ENCODE data around the gene MTCL3.

Gene MTCL3

DNA sequence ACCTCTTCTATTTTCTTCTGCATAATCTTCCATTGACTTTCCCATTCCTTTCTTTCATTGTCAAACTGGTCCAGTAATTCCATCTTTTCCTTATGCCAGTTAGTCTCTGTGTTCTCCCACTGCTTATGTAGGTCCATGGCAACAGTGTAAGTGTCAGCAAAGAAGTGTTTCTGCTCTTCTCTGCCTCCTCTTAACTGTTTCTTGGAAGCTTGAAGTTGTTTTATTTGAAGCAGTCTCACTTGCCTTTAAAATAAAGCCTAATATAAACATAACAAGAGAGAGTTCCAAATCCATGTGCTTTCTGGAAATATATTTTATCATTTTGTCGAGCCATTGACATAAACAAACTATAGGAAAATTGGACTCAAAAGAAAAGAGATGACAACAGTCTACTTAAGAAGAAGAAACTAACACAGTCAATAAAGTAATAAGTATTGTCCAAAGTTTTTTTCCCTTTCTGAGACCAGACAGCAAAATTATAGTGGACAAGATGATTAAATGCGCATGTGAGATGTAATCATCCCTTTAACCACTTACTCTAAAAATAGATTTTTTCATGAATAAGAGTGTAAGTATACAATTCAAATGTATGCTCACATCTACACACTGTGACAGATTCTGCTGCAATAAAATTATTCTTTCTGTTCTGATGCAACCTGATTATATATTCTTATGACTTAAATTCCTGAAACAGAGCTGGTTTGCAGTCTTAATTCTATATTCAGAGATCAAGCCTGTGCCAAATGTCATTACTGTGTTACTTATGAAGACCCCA is 65.1 kb downstream of the MTCL3 start:
- TF ChIP-seq, protein P1, sequence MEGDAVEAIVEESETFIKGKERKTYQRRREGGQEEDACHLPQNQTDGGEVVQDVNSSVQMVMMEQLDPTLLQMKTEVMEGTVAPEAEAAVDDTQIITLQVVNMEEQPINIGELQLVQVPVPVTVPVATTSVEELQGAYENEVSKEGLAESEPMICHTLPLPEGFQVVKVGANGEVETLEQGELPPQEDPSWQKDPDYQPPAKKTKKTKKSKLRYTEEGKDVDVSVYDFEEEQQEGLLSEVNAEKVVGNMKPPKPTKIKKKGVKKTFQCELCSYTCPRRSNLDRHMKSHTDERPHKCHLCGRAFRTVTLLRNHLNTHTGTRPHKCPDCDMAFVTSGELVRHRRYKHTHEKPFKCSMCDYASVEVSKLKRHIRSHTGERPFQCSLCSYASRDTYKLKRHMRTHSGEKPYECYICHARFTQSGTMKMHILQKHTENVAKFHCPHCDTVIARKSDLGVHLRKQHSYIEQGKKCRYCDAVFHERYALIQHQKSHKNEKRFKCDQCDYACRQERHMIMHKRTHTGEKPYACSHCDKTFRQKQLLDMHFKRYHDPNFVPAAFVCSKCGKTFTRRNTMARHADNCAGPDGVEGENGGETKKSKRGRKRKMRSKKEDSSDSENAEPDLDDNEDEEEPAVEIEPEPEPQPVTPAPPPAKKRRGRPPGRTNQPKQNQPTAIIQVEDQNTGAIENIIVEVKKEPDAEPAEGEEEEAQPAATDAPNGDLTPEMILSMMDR (IDR thresholded peaks at IDR 0.05; ENCODE audit: insufficient read depth, low read length, severe bottlenecking), result no peak
- FAIRE-seq (no peak), DNase-seq (ENCODE audit: low read depth) (no peak)
- Histone ChIP-seq H3K4me3 (ENCODE audit: low read depth, low read length) (no peak overlapping the region), H3K27me3 (ENCODE audit: control insufficient read depth, insufficient read depth, low read length) (no peaks in the 10 kb centered on the region), H3K36me3 (ENCODE audit: control insufficient read depth, insufficient read depth, low read length) (no peaks in the 10 kb centered on the region)

DNA sequence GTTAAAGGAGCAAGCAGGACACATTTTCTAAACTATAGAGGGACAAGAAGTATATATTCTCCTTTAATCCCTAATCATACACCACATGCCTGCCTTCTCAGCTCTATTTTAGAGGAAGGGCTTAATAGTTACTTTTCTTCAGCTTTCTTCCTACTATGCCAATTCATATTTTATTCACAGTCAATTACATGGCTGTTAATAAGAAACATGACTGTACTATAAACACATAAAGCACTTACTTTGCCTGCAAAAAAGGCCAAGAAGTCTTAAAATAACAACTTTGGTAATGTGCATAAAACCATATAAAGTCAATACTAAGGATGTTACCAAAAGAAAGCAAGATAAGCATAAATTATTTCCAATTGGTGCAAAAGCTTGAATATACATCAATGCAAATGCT is 66.3 kb downstream of the MTCL3 start:
- Histone ChIP-seq H3K27me3 (ENCODE audit: control insufficient read depth, insufficient read depth, low read length) (no peaks in the 10 kb centered on the region), H3K36me3 (ENCODE audit: control insufficient read depth, insufficient read depth, low read length) (no peaks in the 10 kb centered on the region), H3K4me3 (ENCODE audit: low read depth, low read length) (no peak overlapping the region)
- FAIRE-seq (no peak), DNase-seq (ENCODE audit: low read depth) (no peak)
- TF ChIP-seq, protein P1 (IDR thresholded peaks at IDR 0.05; ENCODE audit: insufficient read depth, low read length, severe bottlenecking), result no peak

DNA sequence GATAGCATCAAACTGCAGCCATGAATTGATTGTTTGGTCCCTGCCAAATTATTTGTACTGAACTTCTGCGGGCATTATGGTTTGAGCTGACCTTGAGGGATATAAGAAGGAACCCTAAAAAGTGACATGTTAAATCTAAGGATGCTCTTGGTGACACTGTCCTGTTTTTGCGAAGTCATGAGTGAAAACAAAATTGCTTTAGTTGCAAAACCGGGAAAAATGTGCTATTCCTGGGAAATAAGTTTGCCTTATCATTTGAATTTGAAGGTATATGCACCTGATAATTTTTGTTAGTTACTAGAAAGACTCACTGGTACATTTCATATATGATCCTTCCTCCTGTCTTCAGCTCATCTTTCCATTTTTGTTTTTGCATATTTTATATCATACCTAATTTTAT is 67.7 kb downstream of the MTCL3 start:
- Histone ChIP-seq H3K4me3 (ENCODE audit: low read depth, low read length) (no peak overlapping the region), H3K27me3 (ENCODE audit: control insufficient read depth, insufficient read depth, low read length) (no peaks in the 10 kb centered on the region), H3K36me3 (ENCODE audit: control insufficient read depth, insufficient read depth, low read length) (no peaks in the 10 kb centered on the region)
- DNase-seq (ENCODE audit: low read depth) (no peak), FAIRE-seq (no peak)
- TF ChIP-seq, protein P1 (IDR thresholded peaks at IDR 0.05; ENCODE audit: insufficient read depth, low read length, severe bottlenecking), result no peak

DNA sequence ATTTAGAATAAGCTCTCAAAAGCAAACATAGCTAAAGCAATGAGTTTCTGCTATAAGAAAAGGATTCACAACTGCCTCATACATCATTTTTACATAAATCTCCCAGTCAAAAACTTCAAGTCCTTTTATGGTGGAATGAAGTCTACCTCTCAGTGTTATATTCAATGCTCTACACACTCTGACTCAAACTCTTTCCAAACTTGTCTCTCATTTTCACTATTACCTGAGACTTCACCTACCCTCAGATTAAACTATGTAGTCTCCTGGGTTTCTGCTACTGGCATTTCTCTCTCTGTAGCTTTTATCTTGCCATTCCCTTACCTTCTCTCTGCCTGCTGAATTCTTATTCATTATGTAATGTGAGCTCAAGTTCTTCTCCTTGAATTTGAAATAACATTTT is 71.4 kb downstream of the MTCL3 start:
- Histone ChIP-seq H3K36me3 (ENCODE audit: control insufficient read depth, insufficient read depth, low read length) (no peaks in the 10 kb centered on the region), H3K27me3 (ENCODE audit: control insufficient read depth, insufficient read depth, low read length) (no peaks in the 10 kb centered on the region), H3K4me3 (ENCODE audit: low read depth, low read length) (no peak overlapping the region)
- TF ChIP-seq, protein P1 (IDR thresholded peaks at IDR 0.05; ENCODE audit: insufficient read depth, low read length, severe bottlenecking), result no peak
- no peak for FAIRE-seq
- no peak for DNase-seq (ENCODE audit: low read depth)

DNA sequence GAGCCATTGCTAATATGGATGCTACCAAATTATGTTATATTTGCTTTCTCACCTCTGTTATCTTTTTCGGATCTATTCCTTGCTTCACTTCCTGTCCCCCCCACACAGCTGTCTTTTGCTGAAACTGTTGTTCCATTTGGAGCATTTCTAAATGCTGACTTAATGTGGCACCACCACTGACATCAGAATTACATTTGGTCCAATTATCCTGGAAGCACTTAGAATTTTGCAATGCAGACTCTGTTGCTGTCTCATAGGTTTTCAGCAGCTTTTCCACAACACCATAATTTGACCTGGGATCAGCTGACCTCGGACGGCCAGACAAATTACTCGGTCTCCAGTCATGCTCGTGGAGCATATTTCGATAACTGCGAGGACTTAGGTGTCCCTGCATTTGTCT is 72.8 kb downstream of the MTCL3 start:
- Histone ChIP-seq H3K27me3 (ENCODE audit: control insufficient read depth, insufficient read depth, low read length) (no peaks in the 10 kb centered on the region), H3K4me3 (ENCODE audit: low read depth, low read length) (no peak overlapping the region), H3K36me3 (ENCODE audit: control insufficient read depth, insufficient read depth, low read length) (no peaks in the 10 kb centered on the region)
- DNase-seq (ENCODE audit: low read depth) (no peak), FAIRE-seq (no peak)
- TF ChIP-seq, protein P1 (IDR thresholded peaks at IDR 0.05; ENCODE audit: insufficient read depth, low read length, severe bottlenecking), result no peak

DNA sequence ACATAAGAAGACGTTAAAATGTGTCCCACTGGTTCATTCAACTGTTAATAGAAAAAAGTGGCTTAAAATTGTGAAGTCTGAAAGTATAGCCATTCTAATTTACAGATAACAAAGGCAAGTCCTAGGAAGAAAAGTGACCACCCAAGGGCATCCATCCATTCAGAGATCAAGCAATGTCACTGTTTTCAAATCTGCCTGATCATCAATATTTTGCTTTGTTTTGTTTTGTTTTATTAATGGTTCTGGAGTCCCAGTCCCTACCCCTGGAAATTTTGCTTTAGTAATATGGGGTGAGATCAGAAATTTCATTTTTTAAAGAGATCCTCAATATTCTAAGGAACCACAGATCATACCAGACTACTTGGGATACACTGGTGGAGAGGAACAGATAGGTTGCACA is 77.3 kb downstream of the MTCL3 start:
- DNase-seq (ENCODE audit: low read depth), result no peak
- Histone ChIP-seq H3K36me3 (ENCODE audit: control insufficient read depth, insufficient read depth, low read length) (no peaks in the 10 kb centered on the region), H3K4me3 (ENCODE audit: low read depth, low read length) (no peak overlapping the region), H3K27me3 (ENCODE audit: control insufficient read depth, insufficient read depth, low read length) (no peaks in the 10 kb centered on the region)
- TF ChIP-seq, protein P1 (IDR thresholded peaks at IDR 0.05; ENCODE audit: insufficient read depth, low read length, severe bottlenecking), result no peak
- no peak for FAIRE-seq
